Endodermal cell (in vitro differentiated cells): ENCODE data around the gene TOR3A. TPM values are rescaled to one million over a fixed set of nuclear protein-coding genes. Genes with fewer than 3 reads are reported as not detected.

Experiments used
- DNase-seq: peaks from one replicate; pipeline ENCODE4 v3.0.0-alpha.2; 2017
- H3K27ac ChIP-seq: 2 replicates; pipeline ENCODE4 v1.5.1; 2013; ENCODE audit warnings: mild to moderate bottlenecking, low read depth, low read length, moderate library complexity
- H3K27me3 ChIP-seq: 2 replicates; pipeline ENCODE4 v1.6.1; 2013; ENCODE audit warnings: mild to moderate bottlenecking, low read length, moderate library complexity; ENCODE audit not compliant: insufficient read depth, control insufficient read depth, poor library complexity, severe bottlenecking
- H3K36me3 ChIP-seq: 2 replicates; pipeline ENCODE4 v1.7.0; 2013; ENCODE audit warnings: mild to moderate bottlenecking, low read length, moderate library complexity; ENCODE audit not compliant: control insufficient read depth, insufficient read depth
- H3K4me1 ChIP-seq: one replicate; pipeline ENCODE4 v1.7.0; 2013; ENCODE audit warnings: low read length; ENCODE audit not compliant: control insufficient read depth, insufficient read depth
- H3K4me3 ChIP-seq: 2 replicates; pipeline ENCODE4 v1.5.1; 2013; ENCODE audit warnings: mild to moderate bottlenecking, low read length, moderate library complexity
- H3K9ac ChIP-seq: 2 replicates; pipeline ENCODE4 v1.6.1; 2013; ENCODE audit warnings: mild to moderate bottlenecking, low read length, moderate library complexity; ENCODE audit not compliant: poor library complexity, severe bottlenecking; ENCODE audit errors: extremely low read depth
- H3K9me3 ChIP-seq: 2 replicates; pipeline ENCODE4 v1.6.1; 2013; ENCODE audit warnings: mild to moderate bottlenecking, low read length, moderate library complexity; ENCODE audit not compliant: control insufficient read depth
- H3K27ac Mint-ChIP-seq: 2 replicates; pipeline ENCODE4 v1.8.0; 2020; ENCODE audit warnings: mixed read lengths
- H3K27me3 Mint-ChIP-seq: 2 replicates; pipeline ENCODE4 v1.8.0; 2021; ENCODE audit warnings: mild to moderate bottlenecking, mixed read lengths; ENCODE audit not compliant: insufficient read depth
- H3K36me3 Mint-ChIP-seq: 2 replicates; pipeline ENCODE4 v1.8.0; 2020; ENCODE audit warnings: low read depth, mixed read lengths
- H3K4me1 Mint-ChIP-seq: 2 replicates; pipeline ENCODE4 v1.8.0; 2020; ENCODE audit warnings: mixed read lengths
- H3K4me3 Mint-ChIP-seq: 2 replicates; pipeline ENCODE4 v1.8.0; 2020; ENCODE audit warnings: mild to moderate bottlenecking, moderate library complexity, mixed read lengths
- H3K9me3 Mint-ChIP-seq: 2 replicates; pipeline ENCODE4 v1.8.0; 2020; ENCODE audit warnings: mild to moderate bottlenecking, mixed read lengths
- CTCF ChIP-seq: fragments of 200-600 bp; sonication (generic); conservative IDR thresholded peaks from 2 replicates; pipeline ENCODE4 v1.5.0; 2021; ENCODE audit warnings: antibody characterized with exemption, mild to moderate bottlenecking
- WGBS, 2 experiments: methylation state at CpG; one replicate each; pipeline versions ENCODE4 v1.1.5 to v1.1.7; 2013; ENCODE audit warnings: missing lambda C conversion rate in 2 of 2, mixed read lengths in 1 of 2; ENCODE audit not compliant: insufficient coverage in 1 of 2, insufficient read length in 1 of 2; 5-methylcytosine and 5-hydroxymethylcytosine counted together
- total RNA-seq, 2 donors: library from RNA; stranded (reverse); fragmentation: NEBNext Ultra II Directional in 1 of 2; extraction: Animal tissue kit (Norgen Biotek cat#: 25700) in 1 of 2; gene quantifications; 2 replicates in 1 of 2; 3 replicates in 1 of 2; pipeline ENCODE4 v1.2.1, GENCODE V29; 2021

TOR3A gene
- total RNA-seq, 2 donors from 2014 or later = 23.4 to 24.7 TPM

- Histone ChIP-seq H3K9me3 (no peaks in the 10 kb centered on the region), H3K9ac (no peak overlapping the region), H3K27ac (no peak overlapping the region), H3K36me3 (peaks cover 51% of the 10 kb centered on the region), H3K4me1 (no peaks in the 10 kb centered on the region), H3K27me3 (no peaks in the 10 kb centered on the region), H3K4me3 (no peak overlapping the region)
- WGBS, 2 experiments = 94% methylated on average over 2 of the region's 2 CpGs; no CpG with 5 or more reads in 1 of the 2 experiments
- H3K4me3 Mint-ChIP-seq = no peak overlapping the region
- TF ChIP-seq CTCF = no peak
- DNase-seq = no peak
- no peak overlapping the region for H3K27ac Mint-ChIP-seq
- H3K27me3 Mint-ChIP-seq = no peaks in the 10 kb centered on the region
- H3K9me3 Mint-ChIP-seq = no peaks in the 10 kb centered on the region
- H3K36me3 Mint-ChIP-seq = peaks cover 28% of the 10 kb centered on the region
- peaks cover 8% of the 10 kb centered on the region for H3K4me1 Mint-ChIP-seq
These were observed 26.8 kb downstream of the TOR3A start for GRCh38 chr1:179108644-179109043.

GRCh38 chr1:179115181-179115580 lies 33.3 kb downstream of the TOR3A start:
- Histone ChIP-seq H3K27ac (no peak overlapping the region), H3K9me3 (no peaks in the 10 kb centered on the region), H3K36me3 (peaks cover 67% of the 10 kb centered on the region), H3K9ac (no peak overlapping the region), H3K4me3 (no peak overlapping the region), H3K27me3 (no peaks in the 10 kb centered on the region), H3K4me1 (no peaks in the 10 kb centered on the region)
- Mint-ChIP-seq H3K9me3 (no peaks in the 10 kb centered on the region), H3K36me3 (peaks cover 53% of the 10 kb centered on the region), H3K4me1 (no peaks in the 10 kb centered on the region), H3K27me3 (no peaks in the 10 kb centered on the region), H3K27ac (no peak overlapping the region), H3K4me3 (no peak overlapping the region)
- TF ChIP-seq CTCF = no peak
- 97 to 100% methylated on average over 2 to 3 of the region's 3 CpGs for WGBS, 2 experiments
- DNase-seq = no peak

DNA sequence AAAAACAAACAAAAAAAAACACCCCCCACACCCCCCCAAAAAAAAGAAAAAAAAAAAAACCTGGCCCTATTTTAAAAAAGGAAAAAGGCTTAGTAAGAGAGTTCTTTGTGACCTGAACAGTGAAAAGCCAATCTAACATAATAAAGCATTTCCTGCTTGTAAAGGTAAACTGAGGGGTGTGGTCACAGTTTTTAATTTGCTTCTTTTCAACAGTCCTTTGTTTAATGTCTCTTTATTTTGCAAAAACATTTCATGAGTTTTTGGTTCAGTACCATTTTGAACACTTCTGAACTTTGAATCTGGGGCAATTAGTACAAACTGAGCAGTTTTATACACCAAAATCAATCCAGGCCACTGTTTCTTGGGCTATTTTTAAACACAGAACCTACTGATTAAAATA lies 37.6 kb downstream of the TOR3A start:
- no peak overlapping the region for H3K27ac Mint-ChIP-seq
- H3K27ac ChIP-seq = no peak overlapping the region
- H3K27me3 ChIP-seq = no peaks in the 10 kb centered on the region
- no peak for DNase-seq
- peaks cover 57% of the 10 kb centered on the region for H3K36me3 Mint-ChIP-seq
- H3K36me3 ChIP-seq = peaks cover 60% of the 10 kb centered on the region
- H3K9ac ChIP-seq = no peak overlapping the region
- H3K27me3 Mint-ChIP-seq = no peaks in the 10 kb centered on the region
- no peaks in the 10 kb centered on the region for H3K4me1 Mint-ChIP-seq
- no peak overlapping the region for H3K4me3 Mint-ChIP-seq
- H3K4me3 ChIP-seq = no peak overlapping the region
- TF ChIP-seq CTCF = no peak
- no peaks in the 10 kb centered on the region for H3K9me3 ChIP-seq
- no peaks in the 10 kb centered on the region for H3K4me1 ChIP-seq
- H3K9me3 Mint-ChIP-seq = no peaks in the 10 kb centered on the region
